Prostate gland (tissue), 2 donors: Measurements from ENCODE around the gene PAX5.

ENCODE experiments used
- CTCF ChIP-seq, 4 experiments: fragments of 200-600 bp in 2 of 4; fragments of 450-650 bp in 2 of 4; sonication (generic) in 2 of 4; IDR thresholded peaks; 1 replicate in 3 of 4; 2 replicates in 1 of 4; pipeline ENCODE4 v1.5.1; 2016 to 2019; ENCODE audit warnings: antibody characterized with exemption in 4 of 4, mild to moderate bottlenecking in 2 of 4, moderate library complexity in 2 of 4
- POLR2A ChIP-seq: fragments of 450-650 bp; IDR thresholded peaks from one replicate; pipeline ENCODE4 v1.6.1; 2016; ENCODE audit warnings: antibody characterized with exemption, mild to moderate bottlenecking
- POLR2AphosphoS5 ChIP-seq: sonication (generic); formaldehyde crosslinking; IDR thresholded peaks from one replicate; pipeline ENCODE4 v1.6.1; 2017; ENCODE audit warnings: antibody characterized with exemption

GRCh38 chr9:36831381-36832161 lies 202.5 kb downstream of the PAX5 start:
- TF ChIP-seq POLR2A = no peak
- no peak for TF ChIP-seq CTCF (IDR thresholded peaks at IDR 0.05)
- TF ChIP-seq POLR2AphosphoS5 = no peak
